ENCODE measurements around the gene CNIH4.
"Not testable (repeated sequence)": the region's sequence is repeated elsewhere in the genome, so short reads cannot be mapped to it uniquely, and the experiment has no call there.

Gene CNIH4

DNA sequence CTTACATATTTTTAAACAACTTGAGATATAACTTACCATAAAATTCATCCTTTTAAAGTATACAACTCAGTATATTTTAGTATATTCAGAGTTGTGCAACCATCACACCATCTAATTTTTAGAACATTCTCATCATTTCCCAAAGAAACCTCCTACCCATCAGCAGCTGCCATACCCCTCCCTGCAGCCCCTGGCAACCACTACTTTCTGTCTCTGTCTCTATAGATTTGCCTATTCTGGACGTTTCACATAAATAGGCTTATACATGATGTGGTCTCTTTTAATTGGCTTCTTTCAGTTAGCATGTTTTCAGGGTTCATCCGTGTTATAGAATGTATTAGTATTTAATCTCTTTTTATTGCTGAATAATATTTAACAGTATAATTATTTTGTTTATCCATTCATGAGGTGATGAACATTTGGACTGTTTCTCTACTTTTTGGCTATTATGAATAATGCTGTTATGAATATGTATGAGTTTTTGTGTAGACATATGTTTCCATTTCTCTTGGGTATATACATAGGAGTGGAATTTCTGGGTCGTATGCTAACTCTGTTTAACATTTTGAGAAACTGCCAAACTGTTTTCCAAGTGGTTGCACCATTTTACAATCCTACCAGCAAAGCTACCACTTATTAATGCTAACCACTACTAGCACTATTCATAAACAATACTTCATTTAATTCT lies 48.4 kb downstream of the CNIH4 start:
- no peak for DNase-seq

DNA sequence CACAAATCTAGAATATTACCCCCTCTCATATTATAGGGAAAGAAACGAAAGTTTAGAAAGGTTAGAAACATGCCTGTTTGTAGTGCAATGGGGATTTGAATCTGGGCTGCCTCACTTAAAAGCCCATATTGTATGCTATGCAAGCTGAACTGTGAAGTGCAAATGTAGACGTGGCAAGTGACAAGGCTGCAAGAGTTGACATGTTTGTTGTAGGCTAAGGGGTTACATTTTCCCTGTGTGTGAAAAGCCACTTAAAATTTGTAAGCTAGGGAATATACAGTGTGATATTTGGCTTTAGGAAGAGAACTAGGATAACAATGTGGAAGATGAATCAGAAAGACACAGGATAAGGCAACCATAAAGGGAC lies 48.9 kb downstream of the CNIH4 start:
- DNase-seq = no peak

DNA sequence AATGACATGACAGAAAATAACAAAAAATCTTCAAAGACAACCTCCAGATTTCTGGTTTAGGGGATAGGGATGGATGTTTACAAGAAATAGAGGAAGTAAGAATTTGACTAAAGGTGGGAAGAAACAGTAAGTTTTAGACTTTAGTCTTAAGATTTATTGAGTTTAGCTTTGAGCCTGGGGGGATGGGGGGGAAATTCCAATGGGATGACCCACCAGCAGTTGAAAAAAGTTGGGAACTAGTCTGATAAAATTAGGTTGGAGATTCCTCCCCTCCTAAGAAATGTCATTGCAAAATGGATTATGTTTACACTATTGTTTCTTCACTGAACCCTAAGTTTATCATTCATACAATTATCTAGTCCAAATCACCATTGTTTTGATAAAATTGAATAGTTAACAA lies 49.5 kb downstream of the CNIH4 start:
- DNase-seq = no peak

DNA sequence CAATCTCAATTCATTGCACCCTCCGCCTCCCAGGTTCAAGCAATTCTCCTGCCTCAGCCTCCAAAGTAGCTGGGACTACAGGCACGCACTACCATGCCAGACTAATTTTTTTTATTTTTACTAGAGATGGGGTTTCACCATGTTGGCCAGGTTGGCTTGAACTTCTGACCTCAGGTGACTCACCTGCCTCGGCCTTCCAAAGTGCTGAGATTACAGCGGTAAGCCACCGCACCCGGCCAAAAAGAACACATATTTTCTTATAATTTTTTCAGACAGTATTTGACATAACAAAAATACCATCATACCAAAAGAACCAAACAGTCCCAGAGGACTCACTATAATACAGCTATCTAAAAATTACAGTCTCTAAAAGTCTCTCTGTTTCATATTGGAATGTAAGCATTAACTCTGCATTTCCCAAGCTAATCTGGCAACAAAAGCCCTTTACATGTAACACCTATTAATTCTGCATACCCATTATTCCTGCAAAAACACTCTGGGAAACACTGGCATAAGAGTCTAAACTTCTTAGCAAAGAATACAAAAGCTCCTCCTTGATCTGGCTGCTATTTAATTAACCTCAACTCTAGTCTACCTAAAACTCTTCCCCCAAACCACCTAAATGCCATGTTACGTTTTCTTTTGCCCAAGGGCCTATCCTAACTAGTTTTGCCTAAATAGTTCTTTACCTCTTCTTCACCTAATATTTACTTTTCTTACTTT lies 51.1 kb downstream of the CNIH4 start:
- no peak for DNase-seq

DNA sequence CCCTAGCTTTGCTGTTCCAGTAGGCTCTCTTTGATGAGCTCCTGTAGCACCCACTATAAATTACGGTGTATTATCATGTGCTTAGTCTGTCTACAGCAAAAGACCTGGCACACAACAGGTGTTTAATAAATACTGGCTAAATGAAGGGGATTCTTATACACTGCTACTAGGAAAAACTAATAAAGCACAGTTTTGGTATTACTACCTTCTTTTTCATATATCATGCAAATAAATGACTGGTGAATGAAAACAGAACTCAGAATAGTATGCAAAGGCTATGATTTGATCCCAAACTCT lies 51.6 kb downstream of the CNIH4 start:
- no peak for DNase-seq

DNA sequence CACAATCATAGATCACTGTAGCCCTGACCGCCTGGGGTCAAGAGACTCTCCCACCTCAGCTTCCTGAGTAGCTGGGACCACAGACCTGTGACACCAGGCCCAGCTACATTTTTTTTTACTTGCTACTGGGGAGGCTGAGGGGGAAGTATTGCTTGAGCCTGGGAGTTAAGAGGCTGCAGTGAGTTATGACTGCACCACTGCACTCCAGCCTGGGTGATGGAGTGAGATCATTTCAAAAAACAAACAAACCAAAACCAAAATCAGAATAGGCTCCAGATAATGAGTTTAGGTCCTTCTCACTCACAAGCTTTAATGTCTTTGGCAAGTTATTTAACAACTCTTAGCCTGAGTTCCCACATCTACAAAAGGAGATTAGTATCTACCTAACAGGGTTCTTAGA lies 55.1 kb downstream of the CNIH4 start:
- DNase-seq = no peak

DNA sequence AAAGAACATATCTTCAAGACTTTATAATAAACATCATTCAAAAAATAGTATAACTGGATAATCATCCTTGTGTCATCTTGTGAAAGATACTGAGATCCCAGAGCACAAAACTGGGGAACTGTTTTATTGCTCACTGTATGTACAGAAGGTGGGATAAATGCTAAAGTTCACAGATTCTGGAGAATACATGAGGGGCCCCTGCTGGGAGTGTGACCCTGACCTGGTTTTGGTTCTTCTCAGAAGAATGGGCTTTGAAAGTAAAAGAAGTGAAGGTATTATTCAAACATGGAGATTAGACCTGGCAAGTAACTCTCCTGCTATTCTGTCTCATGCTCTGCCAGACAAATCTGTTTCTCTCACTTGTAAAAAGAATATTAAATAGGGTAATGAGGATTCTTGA lies 63.4 kb downstream of the CNIH4 start:
- DNase-seq = no peak

DNA sequence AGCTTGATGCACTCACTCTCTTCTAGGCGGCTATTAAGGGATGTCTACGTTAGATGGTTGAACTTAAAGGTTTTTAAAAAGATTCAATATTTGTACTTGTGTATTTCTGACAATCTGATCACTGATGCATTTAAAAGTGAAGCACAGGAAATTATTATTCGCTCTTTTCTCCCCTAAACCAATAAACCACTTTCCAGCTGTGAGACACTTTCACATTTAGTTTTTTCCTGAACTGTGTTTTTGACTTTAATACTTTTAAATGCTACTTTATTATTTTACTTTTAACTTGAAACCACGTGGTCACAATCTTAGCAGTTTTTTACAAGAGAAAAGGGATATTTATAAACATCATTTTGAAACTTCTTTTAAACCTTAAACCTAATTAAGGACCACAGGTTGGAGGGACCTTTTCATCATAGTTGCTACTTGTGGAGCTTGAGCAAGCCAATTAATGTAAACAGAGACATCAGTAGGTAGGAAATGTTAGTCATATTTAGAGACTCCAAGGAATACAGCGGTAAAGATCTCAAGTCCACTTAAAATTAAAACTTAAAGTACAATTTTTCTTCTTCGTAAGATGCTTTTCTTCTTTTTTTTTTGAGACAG lies 68.7 kb downstream of the CNIH4 start:
- DNase-seq = no peak

DNA sequence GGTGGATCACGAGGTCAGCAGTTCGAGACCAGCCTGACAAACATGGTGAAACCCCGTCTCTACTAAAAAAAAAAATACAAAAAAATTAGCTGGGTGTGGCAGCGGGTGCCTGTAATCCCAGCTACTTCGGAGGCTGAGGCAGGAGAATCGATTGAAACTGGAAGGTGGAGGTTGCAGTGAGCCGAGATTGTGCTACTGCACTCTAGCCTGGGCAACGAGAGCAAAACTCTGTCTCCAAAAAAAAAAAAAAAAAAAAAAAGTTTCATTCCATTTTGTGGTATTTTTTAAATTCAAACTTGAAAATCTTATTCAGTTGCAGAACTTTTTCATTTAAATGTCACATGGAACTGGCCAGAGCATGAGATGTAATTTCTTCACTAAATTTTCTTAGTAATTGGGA lies 70.2 kb downstream of the CNIH4 start:
- DNase-seq = not testable (repeated sequence)

DNA sequence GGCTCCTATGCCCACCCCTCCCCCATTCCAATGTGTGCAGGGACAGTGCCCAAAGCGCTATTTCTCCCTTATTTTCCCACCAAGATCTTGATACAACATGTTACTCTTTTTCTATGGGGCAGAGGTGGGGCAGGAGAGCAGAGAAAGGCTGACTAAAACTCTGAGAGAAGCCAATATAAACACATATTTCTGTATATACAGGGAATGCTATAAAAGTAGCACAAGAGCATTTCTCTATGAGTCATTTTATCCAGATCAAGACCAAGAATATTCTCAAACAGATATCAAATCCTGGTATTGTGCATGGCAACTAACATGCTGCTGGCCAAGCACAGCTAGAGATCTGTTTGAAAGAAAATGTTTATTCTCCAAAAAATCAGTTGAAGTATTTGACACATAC lies 70.7 kb downstream of the CNIH4 start:
- DNase-seq = no peak

DNA sequence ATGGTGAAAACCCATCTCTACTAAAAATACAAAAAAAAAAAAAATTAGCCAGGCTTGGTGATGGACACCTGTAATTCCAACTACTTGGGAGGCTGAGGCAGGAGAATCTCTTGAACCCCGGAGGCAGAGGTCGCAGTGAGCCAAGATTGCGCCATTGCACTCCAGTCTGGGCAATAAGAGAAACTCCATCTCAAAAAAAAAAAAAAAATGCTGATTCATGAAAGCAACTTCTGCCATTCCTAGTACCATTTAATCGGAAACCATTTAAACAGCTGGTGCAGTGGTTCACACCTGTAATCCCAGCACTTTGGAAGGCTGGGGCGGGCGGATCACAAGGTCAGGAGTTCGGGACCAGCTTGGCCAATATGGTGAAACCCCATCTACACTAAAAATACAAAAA lies 72.0 kb downstream of the CNIH4 start:
- DNase-seq = not testable (repeated sequence)

Measured in right hindlimb (tissue), 1 donor.